Lung (tissue), 12 donors: Measurements from ENCODE around the gene USP6NL. TPM values are rescaled to one million over a fixed set of nuclear protein-coding genes. Genes with fewer than 3 reads are reported as not detected.

Experiments
- ATAC-seq: fragments of 200-7000 bp; cut with Tn5 transposase; one replicate; pipeline ENCODE4 v1.9.1; 2020; ENCODE audit warnings: moderate number of reproducible peaks; ENCODE audit not compliant: insufficient read depth, low FRiP score
- DNase-seq, 3 donors: peaks; one replicate each; pipeline ENCODE4 v3.0.0-alpha.2; 2013 to 2017
- H3K27ac ChIP-seq, 2 donors: one replicate each; pipeline ENCODE4 v1.5.1; 2013; ENCODE audit warnings: mild to moderate bottlenecking in 2 of 2, moderate library complexity in 2 of 2, control low read depth in 1 of 2, inconsistent platforms in 1 of 2, low read depth in 1 of 2, low read length in 1 of 2
- H3K27me3 ChIP-seq, 3 donors: one replicate each; pipeline ENCODE4 v1.5.1; 2013; ENCODE audit warnings: low read length in 2 of 3; ENCODE audit not compliant: control insufficient read depth in 3 of 3, insufficient read depth in 3 of 3
- H3K36me3 ChIP-seq, 4 donors: one replicate each; pipeline ENCODE4 v1.5.1; 2013; ENCODE audit warnings: low read length in 4 of 4, mild to moderate bottlenecking in 1 of 4, moderate library complexity in 1 of 4; ENCODE audit not compliant: control insufficient read depth in 4 of 4, insufficient read depth in 4 of 4
- H3K4me1 ChIP-seq, 5 donors: one replicate each; pipeline ENCODE4 v1.5.1; 2013; ENCODE audit warnings: low read length in 5 of 5, mild to moderate bottlenecking in 2 of 5, moderate library complexity in 1 of 5; ENCODE audit not compliant: control insufficient read depth in 5 of 5, insufficient read depth in 5 of 5
- H3K4me3 ChIP-seq: one replicate; pipeline ENCODE4 v1.5.1; 2013; ENCODE audit warnings: mild to moderate bottlenecking, control low read depth, moderate library complexity
- H3K9ac ChIP-seq, 2 donors: one replicate each; pipeline ENCODE4 v1.5.1; 2013; ENCODE audit warnings: low read length in 2 of 2, control low read depth in 1 of 2; ENCODE audit not compliant: insufficient read depth in 1 of 2
- H3K9me3 ChIP-seq, 4 donors: one replicate each; pipeline ENCODE4 v1.5.1; 2013; ENCODE audit warnings: low read length in 3 of 4, mild to moderate bottlenecking in 1 of 4, moderate library complexity in 1 of 4; ENCODE audit not compliant: control insufficient read depth in 4 of 4, insufficient read depth in 3 of 4
- WGBS, 2 donors: extraction: QIAGEN DNeasy Blood & Tissue Kit; methylation state at CpG; one replicate each; pipeline ENCODE4 v1.1.7; 2013; 5-methylcytosine and 5-hydroxymethylcytosine counted together
- polyA plus RNA-seq, 2 donors: library from polyadenylated mRNA; stranded (reverse); fragments of 200-250 nt; gene quantifications; one replicate each; pipeline ENCODE4 v1.2.1, GENCODE V29; 2013
- total RNA-seq, 2 donors: library from RNA; depleted of rRNA in 1 of 2; stranded (reverse); fragments of >200 nt in 1 of 2; gene quantifications; one replicate each; pipeline ENCODE4 v1.2.1, GENCODE V29; 2014 to 2021
- TF ChIP-seq, protein P1 (sequence below): IDR thresholded peaks from 2 replicates; pipeline ENCODE4 v1.5.1; 2012; ENCODE audit warnings: mild to moderate bottlenecking; ENCODE audit errors: control extremely low read depth, extremely low read depth
- donor health status: control.
- donor health status: control.
- donor health status: Bipolar disorder and iron deficiency.
- donor health status: healthy.
- donor health status: DM: yes; HTN: yes; CAD: no.

Gene USP6NL
- total and polyA plus RNA-seq, 4 donors, result 5.4 to 41.7 (median 13.4) TPM

DNA sequence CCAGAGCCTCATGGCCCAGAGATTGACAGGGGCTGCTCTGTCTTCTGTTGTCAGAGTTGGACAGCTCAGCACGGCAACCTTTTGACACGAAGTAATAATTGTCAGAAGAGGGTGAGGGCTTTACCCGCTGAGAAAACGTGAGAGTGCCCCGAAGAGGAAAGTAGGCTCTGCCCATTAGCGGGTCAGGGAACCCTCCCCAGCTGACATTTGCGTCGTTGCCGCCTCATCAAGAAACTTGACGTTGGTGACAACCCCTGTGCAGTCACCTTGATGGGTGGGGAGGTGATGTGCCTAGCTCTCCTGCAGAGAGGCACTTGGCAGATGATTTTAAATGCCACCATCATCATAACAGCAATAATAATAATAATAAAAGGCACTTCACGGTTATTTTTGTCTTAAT is 202.1 kb downstream of the USP6NL start:
- WGBS, 2 donors, result 71 to 78% methylated on average over 11 of the region's 11 CpGs
- ATAC-seq (no peak), DNase-seq (no peak)
- Histone ChIP-seq H3K36me3 (no peaks in the 10 kb centered on the region), H3K27ac (no peak overlapping the region), H3K9me3 (peaks cover 0 to 18% (median 0%) of the 10 kb centered on the region in 4 donors), H3K4me1 (no peaks in the 10 kb centered on the region), H3K27me3 (no peaks in the 10 kb centered on the region), H3K9ac (no peak overlapping the region), H3K4me3 (no peak overlapping the region)
- TF ChIP-seq, protein P1, sequence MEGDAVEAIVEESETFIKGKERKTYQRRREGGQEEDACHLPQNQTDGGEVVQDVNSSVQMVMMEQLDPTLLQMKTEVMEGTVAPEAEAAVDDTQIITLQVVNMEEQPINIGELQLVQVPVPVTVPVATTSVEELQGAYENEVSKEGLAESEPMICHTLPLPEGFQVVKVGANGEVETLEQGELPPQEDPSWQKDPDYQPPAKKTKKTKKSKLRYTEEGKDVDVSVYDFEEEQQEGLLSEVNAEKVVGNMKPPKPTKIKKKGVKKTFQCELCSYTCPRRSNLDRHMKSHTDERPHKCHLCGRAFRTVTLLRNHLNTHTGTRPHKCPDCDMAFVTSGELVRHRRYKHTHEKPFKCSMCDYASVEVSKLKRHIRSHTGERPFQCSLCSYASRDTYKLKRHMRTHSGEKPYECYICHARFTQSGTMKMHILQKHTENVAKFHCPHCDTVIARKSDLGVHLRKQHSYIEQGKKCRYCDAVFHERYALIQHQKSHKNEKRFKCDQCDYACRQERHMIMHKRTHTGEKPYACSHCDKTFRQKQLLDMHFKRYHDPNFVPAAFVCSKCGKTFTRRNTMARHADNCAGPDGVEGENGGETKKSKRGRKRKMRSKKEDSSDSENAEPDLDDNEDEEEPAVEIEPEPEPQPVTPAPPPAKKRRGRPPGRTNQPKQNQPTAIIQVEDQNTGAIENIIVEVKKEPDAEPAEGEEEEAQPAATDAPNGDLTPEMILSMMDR, result no peak

DNA sequence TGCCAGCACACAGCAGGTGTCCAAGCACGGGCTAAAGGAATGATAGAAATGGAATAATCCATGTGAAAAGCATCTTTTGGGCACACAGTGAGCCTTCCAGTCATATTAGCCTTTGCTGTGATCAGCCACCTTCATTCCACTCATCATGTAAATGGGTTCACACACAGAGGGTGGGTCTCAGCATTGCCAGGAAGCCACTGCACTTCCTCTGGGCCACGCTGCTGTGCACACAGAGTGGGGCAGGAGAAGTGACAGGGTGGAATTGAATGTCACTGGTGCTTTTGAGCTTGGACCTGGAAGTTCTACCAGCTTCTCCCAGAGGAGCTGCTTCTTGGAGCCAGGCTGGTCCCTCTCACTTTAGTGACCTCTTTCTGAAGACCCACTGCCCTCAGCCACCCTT is 203.5 kb downstream of the USP6NL start:
- H3K27ac ChIP-seq, result no peak overlapping the region
- peaks cover 0 to 13% (median 0%) of the 10 kb centered on the region in 4 donors for H3K9me3 ChIP-seq
- TF ChIP-seq, protein P1, result no peak
- H3K4me1 ChIP-seq, result no peaks in the 10 kb centered on the region
- H3K4me3 ChIP-seq, result no peak overlapping the region
- H3K9ac ChIP-seq, result no peak overlapping the region
- H3K27me3 ChIP-seq, result no peaks in the 10 kb centered on the region
- DNase-seq, result no peak
- no peaks in the 10 kb centered on the region for H3K36me3 ChIP-seq
- ATAC-seq, result no peak
- 61 to 68% methylated on average over 2 of the region's 2 CpGs for WGBS, 2 donors

DNA sequence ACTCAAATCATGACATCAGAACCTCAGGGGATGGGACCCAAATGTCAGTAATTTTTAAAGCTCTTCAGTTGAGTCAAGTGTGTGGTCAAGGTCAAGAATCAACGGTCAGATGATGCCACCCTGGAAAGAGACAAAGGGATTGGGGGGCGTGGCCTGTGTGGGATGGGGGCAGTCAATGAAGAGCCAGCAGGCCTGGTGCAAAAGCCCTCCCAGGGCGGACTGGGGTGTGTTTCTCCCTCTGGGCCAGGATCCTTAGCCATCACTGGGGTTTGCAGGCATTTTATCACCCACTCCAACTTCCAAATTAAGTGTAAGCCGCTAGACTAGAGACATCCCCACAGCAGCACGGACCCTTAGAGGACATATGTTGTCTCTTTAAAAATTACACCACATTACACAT is 204.7 kb downstream of the USP6NL start:
- peaks cover 0 to 7% (median 0%) of the 10 kb centered on the region in 4 donors for H3K9me3 ChIP-seq
- no peak overlapping the region for H3K9ac ChIP-seq
- H3K27ac ChIP-seq, result no peak overlapping the region
- no peak for ATAC-seq
- no peak for DNase-seq
- no peaks in the 10 kb centered on the region for H3K27me3 ChIP-seq
- no peaks in the 10 kb centered on the region for H3K36me3 ChIP-seq
- no peak overlapping the region for H3K4me3 ChIP-seq
- WGBS, 2 donors, result 87 to 90% methylated on average over 5 of the region's 5 CpGs
- TF ChIP-seq, protein P1, result no peak
- H3K4me1 ChIP-seq, result no peaks in the 10 kb centered on the region

DNA sequence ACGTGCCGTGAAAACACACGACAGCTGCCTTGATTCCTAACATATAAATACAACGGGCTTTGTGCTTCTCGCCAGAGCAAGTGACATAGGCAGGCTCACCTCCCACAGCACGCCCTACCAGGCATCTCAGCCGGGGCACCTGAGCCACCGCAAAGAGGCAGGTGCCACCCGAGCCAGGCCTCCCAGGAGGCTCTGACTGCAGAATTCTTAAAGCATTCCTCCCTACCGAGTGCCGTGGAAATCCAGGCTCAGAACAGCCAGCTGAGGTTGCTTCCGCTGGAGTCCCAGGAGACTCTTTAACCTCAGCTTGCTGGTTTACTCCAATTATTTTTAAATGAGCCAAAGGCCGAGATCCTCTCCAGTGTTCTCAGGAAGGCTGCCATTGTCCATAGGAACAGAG is 206.5 kb downstream of the USP6NL start:
- peaks cover 0 to 7% (median 0%) of the 10 kb centered on the region in 4 donors for H3K9me3 ChIP-seq
- H3K36me3 ChIP-seq, result no peaks in the 10 kb centered on the region
- no peak for DNase-seq
- no peak overlapping the region for H3K27ac ChIP-seq
- ATAC-seq, result no peak
- TF ChIP-seq, protein P1, result no peak
- WGBS, 2 donors, result 81 to 95% methylated on average over 13 of the region's 13 CpGs
- H3K9ac ChIP-seq, result no peak overlapping the region
- no peak overlapping the region for H3K4me3 ChIP-seq
- H3K4me1 ChIP-seq, result no peaks in the 10 kb centered on the region
- H3K27me3 ChIP-seq, result no peaks in the 10 kb centered on the region
